Sigmoid colon (tissue), 4 donors: ENCODE measurements around the gene ECE2.

Source experiments
- EP300 ChIP-seq, 4 donors: sonication (generic); formaldehyde crosslinking; IDR thresholded peaks; one replicate each; pipeline ENCODE4 v1.6.1; 2017; ENCODE audit warnings: antibody characterized with exemption in 4 of 4
- POLR2A ChIP-seq, 2 donors: fragments of 450-650 bp; IDR thresholded peaks; one replicate each; pipeline ENCODE4 v1.6.1; 2016; ENCODE audit warnings: antibody characterized with exemption in 2 of 2, mild to moderate bottlenecking in 2 of 2, moderate library complexity in 2 of 2
- TF ChIP-seq, protein P1 (sequence below), 4 experiments: fragments of 450-650 bp in 3 of 4; fragments of 200-600 bp in 1 of 4; IDR thresholded peaks; one replicate each; pipeline ENCODE4 v1.5.1; 2016 to 2019; ENCODE audit warnings: antibody characterized with exemption in 4 of 4, mild to moderate bottlenecking in 3 of 4, moderate library complexity in 2 of 4

- TF ChIP-seq, protein P1, sequence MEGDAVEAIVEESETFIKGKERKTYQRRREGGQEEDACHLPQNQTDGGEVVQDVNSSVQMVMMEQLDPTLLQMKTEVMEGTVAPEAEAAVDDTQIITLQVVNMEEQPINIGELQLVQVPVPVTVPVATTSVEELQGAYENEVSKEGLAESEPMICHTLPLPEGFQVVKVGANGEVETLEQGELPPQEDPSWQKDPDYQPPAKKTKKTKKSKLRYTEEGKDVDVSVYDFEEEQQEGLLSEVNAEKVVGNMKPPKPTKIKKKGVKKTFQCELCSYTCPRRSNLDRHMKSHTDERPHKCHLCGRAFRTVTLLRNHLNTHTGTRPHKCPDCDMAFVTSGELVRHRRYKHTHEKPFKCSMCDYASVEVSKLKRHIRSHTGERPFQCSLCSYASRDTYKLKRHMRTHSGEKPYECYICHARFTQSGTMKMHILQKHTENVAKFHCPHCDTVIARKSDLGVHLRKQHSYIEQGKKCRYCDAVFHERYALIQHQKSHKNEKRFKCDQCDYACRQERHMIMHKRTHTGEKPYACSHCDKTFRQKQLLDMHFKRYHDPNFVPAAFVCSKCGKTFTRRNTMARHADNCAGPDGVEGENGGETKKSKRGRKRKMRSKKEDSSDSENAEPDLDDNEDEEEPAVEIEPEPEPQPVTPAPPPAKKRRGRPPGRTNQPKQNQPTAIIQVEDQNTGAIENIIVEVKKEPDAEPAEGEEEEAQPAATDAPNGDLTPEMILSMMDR (IDR thresholded peaks at IDR 0.05), result no peak
- TF ChIP-seq POLR2A (IDR thresholded peaks at IDR 0.05), result no peak
- no peak for TF ChIP-seq EP300 (IDR thresholded peaks at IDR 0.05)
Measured at GRCh38 chr3:184332370-184333090, 56.7 kb downstream of the ECE2 start.
